ENCODE measurements around the gene SPTB.

SPTB gene

GRCh38 chr14:64879635-64880220 is at the start of gene SPTB:
Gene SPTB, minus strand, starts transcription at chr14:64879907. Its CDS starts 56,813 bp downstream, at chr14:64823094.
- peaks cover 4% of the 10 kb centered on the region for H3K4me1 ChIP-seq (ENCODE audit: control insufficient read depth, insufficient read depth, low read length)
- no peak within 1 kb of the TSS for H3K9ac ChIP-seq (ENCODE audit: low read length)
- H3K27me3 ChIP-seq (ENCODE audit: control insufficient read depth, insufficient read depth, low read length) = peaks cover 5% of the 10 kb centered on the region
- H3K36me3 ChIP-seq (ENCODE audit: control insufficient read depth, insufficient read depth, low read length) = no peaks in the 10 kb centered on the region
- H3K4me3 ChIP-seq (ENCODE audit: low read length) = peak within 1 kb of the TSS; percentile 59
- H3K27ac ChIP-seq (ENCODE audit: low read depth, low read length) = no peak within 1 kb of the TSS

DNA sequence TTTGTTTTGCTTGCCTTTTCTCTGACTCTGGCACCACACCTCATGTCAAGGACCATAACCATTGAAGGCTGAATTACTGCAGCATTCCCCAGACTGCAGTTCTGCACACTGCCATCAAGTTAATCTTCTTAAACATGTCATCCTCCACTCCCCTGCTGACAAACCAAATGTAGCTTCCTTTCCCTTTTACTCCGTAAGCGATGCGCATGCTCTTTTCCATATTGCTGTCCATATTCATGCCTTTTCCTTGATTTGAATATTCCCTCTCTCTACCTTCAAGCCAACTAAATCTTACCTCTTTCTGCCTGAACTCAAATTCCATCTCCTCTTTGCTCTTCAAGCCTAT is 49.3 kb upstream of the SPTB start:
- Histone ChIP-seq H3K9ac (ENCODE audit: low read length) (no peak overlapping the region), H3K4me3 (ENCODE audit: low read length) (no peak overlapping the region), H3K36me3 (ENCODE audit: control insufficient read depth, insufficient read depth, low read length) (peaks cover 4% of the 10 kb centered on the region), H3K27ac (ENCODE audit: low read depth, low read length) (no peak overlapping the region), H3K4me1 (ENCODE audit: control insufficient read depth, insufficient read depth, low read length) (peaks cover 7% of the 10 kb centered on the region), H3K27me3 (ENCODE audit: control insufficient read depth, insufficient read depth, low read length) (no peaks in the 10 kb centered on the region)

DNA sequence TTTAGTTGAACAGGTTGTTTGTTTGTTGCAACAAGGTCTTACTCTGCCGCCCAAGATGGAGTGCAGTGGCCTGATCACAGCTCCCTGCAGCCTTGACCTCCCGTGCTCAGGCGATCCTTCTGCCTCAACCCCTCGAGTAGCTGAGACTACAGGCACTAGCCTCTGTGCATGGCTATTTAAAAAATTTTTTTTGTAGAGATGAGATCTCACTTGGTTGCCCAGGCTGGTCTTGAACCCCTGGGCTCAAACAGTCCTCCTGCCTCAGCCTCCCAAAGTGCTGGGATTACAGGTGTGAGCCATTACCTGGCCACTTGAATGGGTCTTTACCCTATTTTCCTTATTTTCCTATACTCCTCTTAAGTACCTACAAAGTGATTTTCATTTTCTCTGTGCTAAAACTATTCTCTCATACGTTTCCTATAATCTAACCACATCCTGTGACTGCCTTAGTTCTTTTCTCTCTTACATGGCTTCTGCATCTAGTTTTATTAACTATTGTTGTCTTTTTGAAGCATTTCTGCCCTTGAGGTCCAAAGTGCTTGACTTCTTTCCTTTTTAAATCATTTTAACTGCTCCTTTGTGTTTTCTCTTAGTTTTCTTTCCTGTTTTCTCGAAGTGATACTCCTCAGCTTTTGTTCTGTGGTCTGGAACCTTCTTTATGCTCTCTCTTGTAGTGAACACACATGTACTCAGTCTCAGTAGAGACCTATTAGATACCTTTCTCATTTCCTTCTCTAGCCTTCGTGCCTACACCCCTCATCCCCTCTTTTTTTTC is 48.7 kb upstream of the SPTB start:
- Histone ChIP-seq H3K36me3 (ENCODE audit: control insufficient read depth, insufficient read depth, low read length) (peaks cover 4% of the 10 kb centered on the region), H3K27ac (ENCODE audit: low read depth, low read length) (no peak overlapping the region), H3K4me3 (ENCODE audit: low read length) (no peak overlapping the region)

GRCh38 chr14:64927031-64927430 is 47.3 kb upstream of the SPTB start:
- no peak overlapping the region for H3K9ac ChIP-seq (ENCODE audit: low read length)
- H3K4me3 ChIP-seq (ENCODE audit: low read length) = no peak overlapping the region
- H3K27me3 ChIP-seq (ENCODE audit: control insufficient read depth, insufficient read depth, low read length) = no peaks in the 10 kb centered on the region
- no peak overlapping the region for H3K27ac ChIP-seq (ENCODE audit: low read depth, low read length)
- no peaks in the 10 kb centered on the region for H3K36me3 ChIP-seq (ENCODE audit: control insufficient read depth, insufficient read depth, low read length)
- peaks cover 7% of the 10 kb centered on the region for H3K4me1 ChIP-seq (ENCODE audit: control insufficient read depth, insufficient read depth, low read length)

More for the DNA sequence above, 48.7 kb upstream of the SPTB start:
- peaks cover 7% of the 10 kb centered on the region for H3K4me1 ChIP-seq (ENCODE audit: control insufficient read depth, insufficient read depth, low read length)
- H3K27me3 ChIP-seq (ENCODE audit: control insufficient read depth, insufficient read depth, low read length) = no peaks in the 10 kb centered on the region
- H3K9ac ChIP-seq (ENCODE audit: low read length) = no peak overlapping the region

- Histone ChIP-seq H3K36me3 (ENCODE audit: control insufficient read depth, insufficient read depth, low read length) (no peaks in the 10 kb centered on the region), H3K27ac (ENCODE audit: low read depth, low read length) (no peak overlapping the region)
These were observed 46.8 kb upstream of the SPTB start for GRCh38 chr14:64926398-64926995.

GRCh38 chr14:64923015-64923414 is 43.3 kb upstream of the SPTB start:
- Histone ChIP-seq H3K36me3 (ENCODE audit: control insufficient read depth, insufficient read depth, low read length) (no peaks in the 10 kb centered on the region), H3K27ac (ENCODE audit: low read depth, low read length) (no peak overlapping the region), H3K4me3 (ENCODE audit: low read length) (no peak overlapping the region), H3K9ac (ENCODE audit: low read length) (no peak overlapping the region), H3K27me3 (ENCODE audit: control insufficient read depth, insufficient read depth, low read length) (no peaks in the 10 kb centered on the region), H3K4me1 (ENCODE audit: control insufficient read depth, insufficient read depth, low read length) (no peaks in the 10 kb centered on the region)

More at GRCh38 chr14:64926398-64926995, 46.8 kb upstream of the SPTB start:
- Histone ChIP-seq H3K9ac (ENCODE audit: low read length) (no peak overlapping the region), H3K4me1 (ENCODE audit: control insufficient read depth, insufficient read depth, low read length) (peaks cover 7% of the 10 kb centered on the region), H3K27me3 (ENCODE audit: control insufficient read depth, insufficient read depth, low read length) (no peaks in the 10 kb centered on the region), H3K4me3 (ENCODE audit: low read length) (no peak overlapping the region)

DNA sequence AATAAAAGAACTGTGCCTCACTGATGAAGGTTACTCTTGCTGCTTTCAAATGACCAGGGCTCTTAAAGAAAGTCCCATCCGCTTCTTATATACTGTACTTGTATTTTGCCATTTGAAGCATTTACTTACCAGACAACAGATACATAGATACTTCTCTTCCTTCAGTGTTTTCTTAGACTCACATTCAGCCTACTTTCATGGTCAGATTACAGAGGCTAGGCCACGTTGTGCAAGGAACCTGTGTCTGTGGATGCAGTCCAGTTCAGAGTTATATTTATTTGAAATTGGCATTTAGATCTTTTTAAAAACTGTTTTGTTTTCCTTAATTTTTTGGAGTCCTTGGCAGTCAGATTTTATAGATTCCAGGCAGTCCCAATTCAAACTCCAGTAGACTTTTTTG is 40.8 kb upstream of the SPTB start:
- H3K9ac ChIP-seq (ENCODE audit: low read length) = no peak overlapping the region
- peaks cover 5% of the 10 kb centered on the region for H3K4me1 ChIP-seq (ENCODE audit: control insufficient read depth, insufficient read depth, low read length)
- no peaks in the 10 kb centered on the region for H3K36me3 ChIP-seq (ENCODE audit: control insufficient read depth, insufficient read depth, low read length)
- no peaks in the 10 kb centered on the region for H3K27me3 ChIP-seq (ENCODE audit: control insufficient read depth, insufficient read depth, low read length)
- H3K4me3 ChIP-seq (ENCODE audit: low read length) = no peak overlapping the region
- no peak overlapping the region for H3K27ac ChIP-seq (ENCODE audit: low read depth, low read length)

DNA sequence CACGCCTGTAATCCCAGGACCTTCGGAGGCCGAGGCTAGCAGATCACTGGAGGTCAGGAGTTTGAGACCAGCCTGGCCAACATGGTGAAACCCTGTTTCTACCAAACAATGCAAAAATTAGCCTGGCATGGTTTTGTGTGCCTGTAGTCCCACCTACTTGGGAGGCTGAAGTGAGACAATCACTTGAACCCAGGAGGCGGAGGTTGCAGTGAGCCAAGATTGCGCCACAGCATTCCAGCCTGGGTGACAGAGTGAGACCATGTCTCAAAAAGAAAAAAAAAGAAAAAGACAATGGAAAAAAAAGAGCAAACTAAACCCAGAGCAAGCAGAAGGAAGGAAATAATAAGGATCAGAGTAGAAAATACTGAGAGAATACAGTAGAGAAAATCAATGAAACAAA is 39.9 kb upstream of the SPTB start:
- no peaks in the 10 kb centered on the region for H3K27me3 ChIP-seq (ENCODE audit: control insufficient read depth, insufficient read depth, low read length)
- H3K4me3 ChIP-seq (ENCODE audit: low read length) = no peak overlapping the region
- no peak overlapping the region for H3K9ac ChIP-seq (ENCODE audit: low read length)
- no peak overlapping the region for H3K27ac ChIP-seq (ENCODE audit: low read depth, low read length)
- H3K36me3 ChIP-seq (ENCODE audit: control insufficient read depth, insufficient read depth, low read length) = no peaks in the 10 kb centered on the region
- H3K4me1 ChIP-seq (ENCODE audit: control insufficient read depth, insufficient read depth, low read length) = peaks cover 11% of the 10 kb centered on the region

- Histone ChIP-seq H3K9ac (ENCODE audit: low read length) (no peak overlapping the region), H3K27ac (ENCODE audit: low read depth, low read length) (no peak overlapping the region), H3K36me3 (ENCODE audit: control insufficient read depth, insufficient read depth, low read length) (no peaks in the 10 kb centered on the region), H3K27me3 (ENCODE audit: control insufficient read depth, insufficient read depth, low read length) (no peaks in the 10 kb centered on the region), H3K4me3 (ENCODE audit: low read length) (no peak overlapping the region), H3K4me1 (ENCODE audit: control insufficient read depth, insufficient read depth, low read length) (peaks cover 11% of the 10 kb centered on the region)
These were observed 39.5 kb upstream of the SPTB start for GRCh38 chr14:64919215-64919614.

DNA sequence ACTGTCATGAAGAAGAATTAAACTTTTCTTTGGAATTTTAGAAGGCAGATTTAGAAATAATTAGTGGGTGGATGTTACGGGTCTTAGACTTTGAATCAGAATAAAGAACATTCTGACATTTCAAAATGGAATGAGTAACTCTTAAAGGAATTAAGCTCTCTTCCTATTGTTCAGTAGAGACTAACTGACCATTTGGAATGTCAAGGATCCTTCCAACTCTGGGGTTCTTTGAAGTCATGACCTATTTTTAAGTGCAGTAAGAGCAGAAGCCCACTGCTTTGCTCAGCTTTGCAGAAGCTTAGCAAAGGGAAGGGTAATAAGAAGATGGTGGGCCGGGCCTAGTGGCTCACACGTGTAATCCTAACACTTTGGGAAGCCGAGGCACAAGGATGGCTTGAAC is 38.5 kb upstream of the SPTB start:
- Histone ChIP-seq H3K9ac (ENCODE audit: low read length) (no peak overlapping the region), H3K4me1 (ENCODE audit: control insufficient read depth, insufficient read depth, low read length) (peaks cover 11% of the 10 kb centered on the region), H3K27me3 (ENCODE audit: control insufficient read depth, insufficient read depth, low read length) (no peaks in the 10 kb centered on the region), H3K36me3 (ENCODE audit: control insufficient read depth, insufficient read depth, low read length) (no peaks in the 10 kb centered on the region), H3K27ac (ENCODE audit: low read depth, low read length) (no peak overlapping the region), H3K4me3 (ENCODE audit: low read length) (no peak overlapping the region)

DNA sequence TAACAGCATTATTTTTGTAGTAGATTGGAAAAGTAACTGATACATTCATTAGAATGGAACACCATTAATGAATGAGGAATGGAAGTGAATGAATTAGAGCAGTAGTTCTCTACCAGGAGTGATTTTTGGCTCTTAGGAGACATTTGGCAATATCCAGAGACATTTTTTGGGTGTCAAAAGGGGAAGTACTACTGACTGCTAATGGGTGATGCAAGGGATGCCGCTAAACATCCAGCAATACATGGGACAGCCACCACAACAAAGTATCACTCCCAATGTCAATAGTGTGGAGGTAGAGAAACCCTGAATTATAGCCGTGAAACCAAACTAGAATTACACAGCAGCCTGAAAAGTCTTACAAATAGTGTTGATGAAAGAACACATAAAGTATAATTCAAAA is 36.1 kb upstream of the SPTB start:
- Histone ChIP-seq H3K4me3 (ENCODE audit: low read length) (no peak overlapping the region), H3K4me1 (ENCODE audit: control insufficient read depth, insufficient read depth, low read length) (peaks cover 11% of the 10 kb centered on the region), H3K36me3 (ENCODE audit: control insufficient read depth, insufficient read depth, low read length) (no peaks in the 10 kb centered on the region), H3K9ac (ENCODE audit: low read length) (no peak overlapping the region), H3K27me3 (ENCODE audit: control insufficient read depth, insufficient read depth, low read length) (no peaks in the 10 kb centered on the region), H3K27ac (ENCODE audit: low read depth, low read length) (no peak overlapping the region)

DNA sequence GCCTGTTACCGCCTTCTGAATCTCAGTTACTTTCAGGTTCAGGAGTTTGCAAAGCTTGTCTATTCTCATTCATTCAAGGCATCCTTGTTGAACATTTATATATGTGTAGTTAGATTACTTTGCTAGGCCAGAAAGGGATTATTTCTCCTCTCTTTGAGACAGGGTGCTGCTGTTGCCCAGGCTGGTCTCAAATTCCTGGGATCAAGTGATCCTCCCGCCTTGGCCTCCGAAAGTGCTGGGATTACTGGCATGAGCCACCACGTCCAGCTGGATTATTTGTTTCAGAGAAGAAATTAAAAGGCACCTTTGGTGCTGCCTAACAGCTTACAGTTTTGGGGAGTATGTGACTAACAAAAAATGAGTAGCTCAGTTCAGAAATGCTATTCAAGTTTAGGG is 35.3 kb upstream of the SPTB start:
- Histone ChIP-seq H3K4me3 (ENCODE audit: low read length) (peak overlapping the region; percentile 84), H3K36me3 (ENCODE audit: control insufficient read depth, insufficient read depth, low read length) (no peaks in the 10 kb centered on the region), H3K27ac (ENCODE audit: low read depth, low read length) (peak overlapping the region; percentile 84), H3K27me3 (ENCODE audit: control insufficient read depth, insufficient read depth, low read length) (no peaks in the 10 kb centered on the region), H3K9ac (ENCODE audit: low read length) (peak overlapping the region; percentile 53), H3K4me1 (ENCODE audit: control insufficient read depth, insufficient read depth, low read length) (peaks cover 11% of the 10 kb centered on the region)
